ENCODE results near the gene CCDC12. TPM values are rescaled to one million over a fixed set of nuclear protein-coding genes. Genes with fewer than 3 reads are reported as not detected.

CCDC12 gene
- total and polyA plus RNA-seq, 2 of the 13 experiments (the other 11 are each of a cell fraction or from before 2014, with no cell fraction given): 30.1 to 49.5 TPM

- intact Hi-C loops (cut with micrococcal nuclease; ENCODE audit: unreplicated experiment): loop anchor here (1.0 kb wide), 2 partner anchors 43 to 204 kb away; no protein-coding TSS in a partner anchor
- Histone ChIP-seq H3K4me3 (replicated peaks in 1 of 3; ENCODE audit: insufficient read depth in 1 of 3, low read depth in 2 of 3, low read length in 3 of 3) (peak overlapping the region in 1 of 3 experiments; percentile 22; a peak in 1 of 6 replicates), H2AFZ (ENCODE audit: low read length) (no peak overlapping the region), H3K27ac (ENCODE audit: extremely low read length, insufficient read depth, low read length) (no peak overlapping the region), H3K27me3 (ENCODE audit: control insufficient read depth in 1 of 2, insufficient read depth in 2 of 2, low read length in 2 of 2) (peaks cover 0 to 30% of the 10 kb centered on the region in 2 experiments; a peak in 3 of 5 replicates), H4K20me1 (ENCODE audit: insufficient read depth, low read length) (no peaks in the 10 kb centered on the region), H3K36me3 (replicated peaks in 1 of 2; ENCODE audit: control insufficient read depth in 1 of 2, insufficient read depth in 2 of 2, low read length in 2 of 2) (no peaks in the 10 kb centered on the region), H3K4me1 (ENCODE audit: insufficient read depth, low read length) (peaks cover 10% of the 10 kb centered on the region), H3K79me2 (ENCODE audit: insufficient read depth, low read length) (no peaks in the 10 kb centered on the region), H3K4me2 (ENCODE audit: low read depth, low read length) (peak overlapping the region; percentile 46), H3K9me3 (ENCODE audit: low read length) (no peaks in the 10 kb centered on the region), H3K9ac (ENCODE audit: insufficient read depth, low read depth, low read length) (no peak overlapping the region)
- FAIRE-seq (no peak), ATAC-seq (peak; percentile 27), DNase-seq (ENCODE audit: low spot score) (no peak)
- in situ Hi-C loops (cut with HindIII; ENCODE audit: extremely low pct_ligation_motif_present, low pct_unique_long_range_greater_than_20kb): loop anchor here (5.0 kb wide), 2 partner anchors 42 to 197 kb away; no protein-coding TSS in a partner anchor
- 33% methylated on average over 1 of the region's 8 CpGs for WGBS (ENCODE audit: low lambda C conversion rate)
- ChIA-PET POLR2A (no interaction called here), CTCF (ENCODE audit: low intra/inter-chr PET ratio, low total read pairs) (interaction anchor here (1.5 to 3.3 kb wide), 2 partner anchors 42 to 204 kb away, joined by 15 to 17 read pairs; no protein-coding TSS in a partner anchor)
- TF ChIP-seq ZNF142 (CRISPR knock-in tag; IDR thresholded peaks at IDR 0.05): no peak
- TF ChIP-seq ZBTB20 (CRISPR knock-in tag; IDR thresholded peaks at IDR 0.05; ENCODE audit: borderline replicate concordance, low read depth): no peak
- TF ChIP-seq SSRP1 (CRISPR knock-in tag; IDR thresholded peaks at IDR 0.05): no peak
- no peak for TF ChIP-seq NONO (IDR thresholded peaks at IDR 0.05)
- 0 out of 2 replicates have a peak, but pooled peaks have one; percentile 33 for TF ChIP-seq NONO (CRISPR knock-in tag; conservative IDR thresholded peaks at IDR 0.05)
- 0 out of 2 replicates have a peak, but pooled peaks have one; percentile 29 for TF ChIP-seq ZC3H13 (CRISPR knock-in tag; IDR thresholded peaks at IDR 0.05)
- TF ChIP-seq ZNF138 (CRISPR knock-in tag; IDR thresholded peaks at IDR 0.05; ENCODE audit: low read depth): 0 out of 2 replicates have a peak, but pooled peaks have one; percentile 58
- BruUV-seq (replicated peaks): no TSS peak
These were observed 67.5 kb downstream of the CCDC12 start for GRCh38 chr3:46908986-46909534.
